ENCODE data around the gene ABHD17A. TPM values are rescaled to one million over a fixed set of nuclear protein-coding genes. Genes with fewer than 3 reads are reported as not detected.
A peak's percentile ranks its signal among the peaks of the same experiment; 100 is the strongest.

Gene ABHD17A
- total RNA-seq, 1 experiment from 2014 or later: 47.7 TPM

DNA sequence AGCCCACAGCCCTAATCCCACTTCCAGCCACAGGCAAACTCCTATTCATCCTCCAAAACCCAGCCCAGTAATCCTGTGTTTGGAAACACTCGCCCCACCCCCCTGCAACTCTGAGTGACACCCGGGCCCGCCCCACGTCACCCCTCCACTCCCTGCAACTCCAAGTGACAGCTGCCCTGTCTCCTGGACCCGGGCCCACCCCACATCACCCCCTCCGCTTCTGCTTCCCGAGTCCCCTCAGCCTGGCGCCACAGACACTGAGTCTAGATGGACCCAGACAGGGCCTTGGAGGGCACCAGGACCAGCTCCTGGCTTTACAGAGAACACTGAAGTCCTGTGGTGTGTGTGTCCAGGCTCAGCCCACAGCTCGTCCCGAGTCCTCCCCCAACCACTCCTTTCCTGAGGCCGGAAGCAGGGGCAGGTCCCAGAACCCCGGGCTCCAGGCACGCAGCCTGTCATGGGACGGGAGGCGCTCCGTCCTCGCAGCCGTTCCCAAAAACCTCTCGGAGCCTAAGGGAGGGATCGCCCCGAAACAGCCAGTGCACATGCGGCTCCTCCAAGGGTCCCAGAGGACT, 44.7 kb downstream of the ABHD17A start:
- no peak overlapping the region for H3K4me3 ChIP-seq (ENCODE audit: low read depth, low read length)
- no peaks in the 10 kb centered on the region for H3K9me3 ChIP-seq
- no peak overlapping the region for H3K4me3 Mint-ChIP-seq (ENCODE audit: unreplicated experiment)
- ChIA-PET CTCF (interaction anchor here (0.6 to 1.1 kb wide), 2 partner anchors 24 to 252 kb away, joined by 3 to 6 read pairs; no protein-coding TSS in a partner anchor), POLR2A (no interaction called here)
- no peaks in the 10 kb centered on the region for H3K4me1 ChIP-seq
- no peaks in the 10 kb centered on the region for H3K4me1 Mint-ChIP-seq (ENCODE audit: low read depth, unreplicated experiment)
- H3K36me3 ChIP-seq (ENCODE audit: control insufficient read depth, insufficient read depth, low read length): no peaks in the 10 kb centered on the region
- no TSS peak for BruUV-seq (replicated peaks)
- H3K9me3 Mint-ChIP-seq (ENCODE audit: unreplicated experiment): no peaks in the 10 kb centered on the region
- peaks cover 54% of the 10 kb centered on the region for H3K36me3 Mint-ChIP-seq (ENCODE audit: insufficient read depth, unreplicated experiment)
- TF ChIP-seq CTCF (IDR thresholded peaks at IDR 0.05; ENCODE audit: insufficient read depth in 1 of 2, low read depth in 1 of 2, low read length in 1 of 2, severe bottlenecking in 1 of 2, unreplicated experiment in 1 of 2): no peak
- H3K27ac Mint-ChIP-seq (ENCODE audit: unreplicated experiment): no peak overlapping the region
- no peak for DNase-seq
- H3K27me3 Mint-ChIP-seq (ENCODE audit: insufficient read depth, unreplicated experiment): no peaks in the 10 kb centered on the region
- no peaks in the 10 kb centered on the region for H3K27me3 ChIP-seq (replicated peaks; ENCODE audit: control insufficient read depth, insufficient read depth, low read length)
- intact Hi-C loops (cut with micrococcal nuclease; ENCODE audit: unreplicated experiment): no loop called here

DNA sequence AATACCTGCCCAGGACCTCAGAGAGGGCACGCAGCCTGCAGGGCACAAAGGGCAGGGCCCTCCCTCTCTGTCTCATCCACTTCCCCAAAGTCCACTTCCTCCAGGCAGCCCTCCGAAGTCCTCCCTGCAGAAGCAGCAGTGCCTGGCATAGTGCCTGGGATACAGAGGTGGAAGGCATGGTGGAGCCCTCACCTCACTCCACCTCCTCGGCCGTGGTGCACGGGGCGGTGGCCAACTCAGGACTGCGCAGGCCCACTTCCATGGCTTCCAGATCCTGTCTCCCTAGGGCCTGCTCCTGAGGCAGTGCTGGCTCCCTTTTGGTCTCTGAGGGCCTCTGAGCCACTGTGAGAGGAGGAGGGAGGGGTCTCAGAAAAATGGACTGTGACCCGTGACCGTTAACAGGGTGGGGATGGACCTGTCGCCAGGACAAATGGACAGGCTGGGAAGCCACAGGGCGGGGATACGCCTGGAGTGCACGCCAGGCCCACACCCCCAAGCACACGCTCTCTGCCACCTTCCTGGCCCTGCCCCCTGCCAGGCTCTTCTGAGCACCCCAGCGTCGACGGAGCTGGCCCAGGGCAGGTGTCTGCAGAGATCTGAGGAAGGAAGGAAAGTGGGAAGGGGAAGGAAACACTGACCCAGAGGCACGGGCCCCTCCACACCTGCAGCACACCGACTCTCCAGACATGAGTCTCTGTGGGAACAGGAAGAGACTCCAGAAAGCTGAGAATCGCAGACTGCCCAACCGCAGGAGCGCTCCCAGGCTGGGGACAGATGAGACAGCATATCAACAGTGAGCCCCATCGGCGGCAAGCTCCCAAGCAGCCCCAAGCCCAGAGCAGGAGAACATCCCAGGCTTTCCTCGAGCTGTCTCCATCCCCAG, 45.4 kb downstream of the ABHD17A start:
- ChIA-PET POLR2A (no interaction called here), CTCF (interaction anchor here (1.1 to 2.7 kb wide), 2 partner anchors 14 to 25 kb away, joined by 3 to 14 read pairs; no protein-coding TSS in a partner anchor)
- no peak overlapping the region for H3K4me3 ChIP-seq (ENCODE audit: low read depth, low read length)
- H3K27me3 Mint-ChIP-seq (ENCODE audit: insufficient read depth, unreplicated experiment): no peaks in the 10 kb centered on the region
- no peaks in the 10 kb centered on the region for H3K27me3 ChIP-seq (replicated peaks; ENCODE audit: control insufficient read depth, insufficient read depth, low read length)
- no peaks in the 10 kb centered on the region for H3K4me1 ChIP-seq
- TF ChIP-seq CTCF (IDR thresholded peaks at IDR 0.05; ENCODE audit: insufficient read depth in 1 of 2, low read depth in 1 of 2, low read length in 1 of 2, severe bottlenecking in 1 of 2, unreplicated experiment in 1 of 2): no peak
- H3K9me3 Mint-ChIP-seq (ENCODE audit: unreplicated experiment): no peaks in the 10 kb centered on the region
- H3K36me3 Mint-ChIP-seq (ENCODE audit: insufficient read depth, unreplicated experiment): peaks cover 48% of the 10 kb centered on the region
- BruUV-seq (replicated peaks): no TSS peak
- H3K36me3 ChIP-seq (ENCODE audit: control insufficient read depth, insufficient read depth, low read length): no peaks in the 10 kb centered on the region
- no peaks in the 10 kb centered on the region for H3K9me3 ChIP-seq
- no peak overlapping the region for H3K4me3 Mint-ChIP-seq (ENCODE audit: unreplicated experiment)
- H3K27ac Mint-ChIP-seq (ENCODE audit: unreplicated experiment): peak overlapping the region; percentile 48
- H3K4me1 Mint-ChIP-seq (ENCODE audit: low read depth, unreplicated experiment): no peaks in the 10 kb centered on the region
- DNase-seq: no peak
- intact Hi-C loops (cut with micrococcal nuclease; ENCODE audit: unreplicated experiment): no loop called here

- H3K36me3 ChIP-seq (ENCODE audit: control insufficient read depth, insufficient read depth, low read length): no peaks in the 10 kb centered on the region
- Mint-ChIP-seq H3K4me1 (ENCODE audit: low read depth, unreplicated experiment) (no peaks in the 10 kb centered on the region), H3K27me3 (ENCODE audit: insufficient read depth, unreplicated experiment) (no peaks in the 10 kb centered on the region), H3K9me3 (ENCODE audit: unreplicated experiment) (no peaks in the 10 kb centered on the region), H3K36me3 (ENCODE audit: insufficient read depth, unreplicated experiment) (peaks cover 35% of the 10 kb centered on the region), H3K4me3 (ENCODE audit: unreplicated experiment) (no peak overlapping the region), H3K27ac (ENCODE audit: unreplicated experiment) (no peak overlapping the region)
- peak in 1 of 2 experiments; percentile 70 for DNase-seq
- ChIA-PET CTCF (interaction anchor here (0.8 to 2.7 kb wide), 2 partner anchors 12 to 15 kb away, joined by 4 to 14 read pairs; no protein-coding TSS in a partner anchor), POLR2A (interaction anchor here (1.2 kb wide), 1 partner anchor 9 kb away, joined by 3 read pairs; no protein-coding TSS in a partner anchor)
- peak; percentile 82 to 87 for TF ChIP-seq CTCF (IDR thresholded peaks at IDR 0.05; ENCODE audit: insufficient read depth in 1 of 2, low read depth in 1 of 2, low read length in 1 of 2, severe bottlenecking in 1 of 2, unreplicated experiment in 1 of 2)
- H3K27me3 ChIP-seq (replicated peaks; ENCODE audit: control insufficient read depth, insufficient read depth, low read length): no peaks in the 10 kb centered on the region
- no peaks in the 10 kb centered on the region for H3K9me3 ChIP-seq
- BruUV-seq (replicated peaks): no TSS peak
- no peaks in the 10 kb centered on the region for H3K4me1 ChIP-seq
- intact Hi-C loops (cut with micrococcal nuclease; ENCODE audit: unreplicated experiment): no loop called here
- H3K4me3 ChIP-seq (ENCODE audit: low read depth, low read length): no peak overlapping the region
Observed at GRCh38 chr19:1837625-1838105, 47.6 kb downstream of the ABHD17A start.

Data from Caco-2 (cell line).